Heart left ventricle (tissue), 16 donors: ENCODE data around the gene NIPAL4. TPM values are rescaled to one million over a fixed set of nuclear protein-coding genes. Genes with fewer than 3 reads are reported as not detected.
"Not testable (repeated sequence)": the region's sequence is repeated elsewhere in the genome, so short reads cannot be mapped to it uniquely, and the experiment has no call there.

Experiments used
- ATAC-seq, 4 donors: fragments of 200-7000 bp; cut with Tn5 transposase; one replicate each; pipeline ENCODE4 v1.9.1; 2020 to 2022; ENCODE audit warnings: moderate library complexity in 4 of 4, mild to moderate bottlenecking in 3 of 4, moderate number of reproducible peaks in 1 of 4
- DNase-seq, 5 donors: peaks; one replicate each; pipeline ENCODE4 v3.0.0-alpha.2; 2020
- H3K27ac ChIP-seq, 12 donors: fragments of 200-600 bp; sonication (generic) in 4 of 12; one replicate each; pipeline versions ENCODE4 v1.5.0 to v1.8.0; 2016 to 2022; ENCODE audit warnings: mild to moderate bottlenecking in 2 of 12
- H3K27me3 ChIP-seq, 9 donors: fragments of 200-600 bp; sonication (generic) in 2 of 9; one replicate each; pipeline versions ENCODE4 v1.5.1 to v1.8.0; 2016 to 2022; ENCODE audit warnings: mild to moderate bottlenecking in 3 of 9
- H3K36me3 ChIP-seq, 9 donors: fragments of 200-600 bp; sonication (generic) in 2 of 9; one replicate each; pipeline versions ENCODE4 v1.5.0 to v1.8.0; 2018 to 2022; ENCODE audit warnings: mild to moderate bottlenecking in 2 of 9
- H3K4me1 ChIP-seq, 12 donors: fragments of 200-600 bp; sonication (generic) in 4 of 12; one replicate each; pipeline versions ENCODE4 v1.5.0 to v1.8.0; 2016 to 2022; ENCODE audit warnings: mild to moderate bottlenecking in 3 of 12
- H3K4me3 ChIP-seq, 12 donors: fragments of 200-600 bp; sonication (generic) in 4 of 12; one replicate each; pipeline versions ENCODE4 v1.5.0 to v1.8.0; 2017 to 2022; ENCODE audit warnings: mild to moderate bottlenecking in 9 of 12, moderate library complexity in 4 of 12
- H3K9me3 ChIP-seq, 12 donors: fragments of 200-600 bp; sonication (generic) in 4 of 12; one replicate each; pipeline versions ENCODE4 v1.5.0 to v1.8.0; 2016 to 2022; ENCODE audit warnings: mild to moderate bottlenecking in 1 of 12
- CTCF ChIP-seq, 12 donors: fragments of 200-600 bp; sonication (generic) in 4 of 12; IDR thresholded peaks; one replicate each; pipeline versions ENCODE4 v1.5.0 to v1.8.0; 2018 to 2022; ENCODE audit warnings: antibody characterized with exemption in 12 of 12, mild to moderate bottlenecking in 5 of 12
- POLR2A ChIP-seq, 2 donors: fragments of 450-650 bp; IDR thresholded peaks; one replicate each; pipeline ENCODE4 v1.6.1; 2017; ENCODE audit warnings: antibody characterized with exemption in 2 of 2, mild to moderate bottlenecking in 2 of 2, moderate library complexity in 2 of 2
- WGBS, 4 donors: extraction: QIAGEN DNeasy Blood & Tissue Kit in 2 of 4; methylation state at CpG; one replicate each; pipeline versions ENCODE4 v1.1.5 to v1.1.7; 2013 to 2018; 5-methylcytosine and 5-hydroxymethylcytosine counted together
- intact Hi-C, 10 donors: fragments of 100-400 bp; cut with DNase I; formaldehyde crosslinking; loops; one replicate each; pipeline versions ENCODE4 v1.11.1 to v1.14.2; 2022
- long read RNA-seq, 3 donors: library from polyadenylated mRNA; unstranded; transcript quantifications; one replicate each; pipeline ENCODE4 v2.0.0, GENCODE V29; 2020 to 2021
- polyA plus RNA-seq, 2 donors: library from polyadenylated mRNA; stranded (reverse); fragments of 200-250 nt; gene quantifications; one replicate each; pipeline ENCODE4 v1.2.3, GENCODE V29; 2013
- total RNA-seq, 9 donors: library from RNA; depleted of rRNA in 2 of 9; stranded (reverse); fragments of >200 nt in 2 of 9; fragmentation: NEBNext Ultra II Directional in 3 of 9; extraction: Animal tissue kit (Norgen Biotek cat#: 25700) in 3 of 9; gene quantifications; one replicate each; pipeline versions ENCODE4 v1.1.0 to v1.2.4, GENCODE V29; 2016 to 2023
- donor health status: ischemic (EF 13 %, LVEDD 7.1; RV severe dilation, severe dysfunction).
- donor health status: healthy with polysubstance abuse.
- donor health status: DM: no; HTN: yes; CAD: no.
- donor health status: DM: no; HTN: no; CAD: no.
- donor health status: ischemic (EF 25% LVEDD 6.9; RV normal size, moderate dysfunction).
- donor health status: ischemic (EF 25% LVEDD 5.7; RV mildly dilated, moderate dysfunction).
- donor health status: healthy.
- donor health status: DM: yes; HTN: yes; CAD: no.
- donor health status: ischemic (EF 35%, LVEDD 5.7; RV mildly dilated, moderate dysfunction).
- donor health status: nonischemic (EF 11% LVEDD 7.7; RV severe dilation, severe dysfunction).
- donor health status: DM: yes; HTN: yes; CAD: no.
- donor health status: PGD.
- donor health status: ischemic (EF 29% LVEDD 5.4; RV normal size, mild dysfunction).
- donor health status: nonischemic (EF 23%, LVEDD 6.1; RV moderate dilation, normal function).

The NIPAL4 gene
- total RNA-seq (under 1 TPM in 3 of 9 donors, not detected in 6; 0.07 to 0.33 (median 0.12) TPM), polyA plus RNA-seq (under 1 TPM in 1 of 2 donors, not detected in 1; 0.68 TPM)
- long read RNA-seq, donor 1, partial matches to known transcripts, result 0 of 1 reads
- long read RNA-seq, donor 1, other reads (novel, unspliced or antisense), result 1 of 1 reads
- long read RNA-seq, donor 2, result 0 reads
- long read RNA-seq, donor 3, result 0 reads

DNA sequence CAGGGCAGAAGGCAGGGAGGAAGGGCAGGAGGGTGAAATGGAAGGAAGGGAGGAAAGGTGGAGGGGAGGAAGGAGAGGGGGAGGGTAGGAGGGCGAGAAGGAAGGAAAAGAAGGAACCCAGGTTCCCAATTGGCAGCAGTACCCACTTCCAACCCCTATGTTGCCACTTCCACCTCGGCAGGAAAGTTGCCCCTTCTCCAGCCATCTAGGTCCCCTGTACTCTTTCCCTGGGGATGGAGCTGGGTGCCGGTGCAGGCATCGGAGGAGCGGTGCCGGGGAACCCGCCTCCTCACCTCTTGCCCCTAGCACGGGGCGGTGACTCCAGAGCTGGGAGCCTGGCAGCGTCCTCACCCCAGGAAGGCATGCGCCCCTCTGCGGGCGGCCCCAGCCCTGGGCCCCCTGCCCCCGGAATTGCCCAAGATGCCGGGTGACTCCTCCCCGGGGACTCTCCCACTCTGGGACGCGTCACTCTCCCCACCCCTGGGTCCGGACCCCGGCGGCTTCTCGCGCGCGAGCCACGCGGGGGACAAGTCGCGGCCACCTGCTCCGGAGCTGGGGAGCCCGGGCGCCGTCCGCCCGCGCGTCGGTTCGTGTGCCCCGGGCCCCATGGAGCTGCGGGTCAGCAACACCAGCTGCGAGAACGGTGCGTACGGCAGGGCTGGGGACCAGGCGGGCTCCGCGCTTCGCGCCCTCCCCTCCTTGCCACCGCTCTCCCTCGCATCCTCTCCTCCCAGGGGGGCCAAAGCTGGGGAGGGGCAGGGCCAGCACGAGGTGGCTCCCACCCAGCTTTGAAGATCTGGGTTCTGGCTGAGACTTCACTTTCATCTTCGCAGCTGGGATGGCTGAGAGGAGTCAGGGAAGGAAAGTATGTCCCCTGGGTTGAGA, at the start of gene NIPAL4:
Gene NIPAL4, plus strand, starts transcription at position 499 of the 885 bp plus-strand sequence. Its CDS starts 108 bp downstream, at position 607.
- Histone ChIP-seq H3K36me3 (no peaks in the 10 kb centered on the region), H3K9me3 (no peaks in the 10 kb centered on the region), H3K27ac (peak within 1 kb of the TSS in 1 of 12 donors; percentile 68), H3K4me1 (peaks cover 0 to 26% (median 7%) of the 10 kb centered on the region in 12 donors), H3K27me3 (peaks cover 0 to 26% (median 13%) of the 10 kb centered on the region in 9 donors), H3K4me3 (peak within 1 kb of the TSS; percentile 16 to 55 (median 45))
- TF ChIP-seq CTCF (IDR thresholded peaks at IDR 0.05) (no peak), POLR2A (IDR thresholded peaks at IDR 0.05) (no peak)
- intact Hi-C loops, result no loop called here
- ATAC-seq (peak in 3 of 4 donors; percentile 29 to 31 (median 31)), DNase-seq (peak in 1 of 5 donors; percentile 65)
- WGBS, 4 donors, result 4 to 6% (median 5%) methylated on average over 25 to 54 of the region's 54 CpGs

GRCh38 chr5:157415838-157416237, 44.2 kb upstream of the NIPAL4 start:
- H3K9me3 ChIP-seq, result peaks cover 0 to 14% (median 0%) of the 10 kb centered on the region in 12 donors
- DNase-seq, result no peak
- no peak overlapping the region for H3K27ac ChIP-seq
- no peaks in the 10 kb centered on the region for H3K27me3 ChIP-seq
- no peak overlapping the region for H3K4me3 ChIP-seq
- intact Hi-C loops, result no loop called here
- H3K4me1 ChIP-seq, result no peaks in the 10 kb centered on the region
- no peak for ATAC-seq
- TF ChIP-seq POLR2A (IDR thresholded peaks at IDR 0.05) (no peak), CTCF (IDR thresholded peaks at IDR 0.05) (no peak)
- no peaks in the 10 kb centered on the region for H3K36me3 ChIP-seq

GRCh38 chr5:157419521-157419920, 40.5 kb upstream of the NIPAL4 start:
- DNase-seq, H3K4me3 ChIP-seq, H3K4me1 ChIP-seq, H3K9me3 ChIP-seq, H3K27ac ChIP-seq, intact Hi-C loops, H3K27me3 ChIP-seq, ATAC-seq, H3K36me3 ChIP-seq: not testable (repeated sequence)
- 98 to 100% (median 99%) methylated on average over 8 to 30 of the region's 30 CpGs for WGBS, 4 donors

DNA sequence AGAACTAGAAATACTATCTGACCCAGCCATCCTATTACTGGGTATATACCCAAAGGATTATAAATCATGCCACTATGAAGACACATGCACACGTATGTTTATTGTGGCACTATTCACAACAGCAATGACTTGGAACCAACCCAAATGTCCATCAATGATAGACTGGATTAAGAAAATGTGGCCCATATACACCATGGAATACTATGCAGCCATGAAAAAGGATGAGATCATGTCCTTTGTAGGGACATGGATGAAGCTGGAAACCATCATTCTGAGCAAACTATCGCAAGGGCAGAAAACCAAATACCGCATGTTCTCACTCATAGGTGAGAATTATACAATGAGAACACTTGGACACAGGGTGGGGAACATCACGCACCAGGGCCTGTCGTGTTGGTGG, 30.1 kb upstream of the NIPAL4 start:
- DNase-seq, H3K27me3 ChIP-seq, H3K27ac ChIP-seq, H3K9me3 ChIP-seq, H3K4me1 ChIP-seq, ATAC-seq, H3K4me3 ChIP-seq, H3K36me3 ChIP-seq: not testable (repeated sequence)
- intact Hi-C loops, result loop anchor here in 8 of 10 donors (2.0 to 10.0 kb wide), 6 partner anchors 42 to 315 kb away; partner anchors contain the start of gene LSM11 (in 1 of the 8)
- WGBS, 4 donors, result 93 to 96% (median 95%) methylated on average over 5 of the region's 5 CpGs
